Right lobe of liver (tissue), 6 donors: ENCODE results near the gene ZFP64. TPM values are rescaled to one million over a fixed set of nuclear protein-coding genes. Genes with fewer than 3 reads are reported as not detected.

Experiments
- ATAC-seq, 4 donors: fragments of 200-7000 bp; cut with Tn5 transposase; one replicate each; pipeline ENCODE4 v1.9.1; 2020; ENCODE audit warnings: mild to moderate bottlenecking in 4 of 4, moderate library complexity in 4 of 4
- DNase-seq, 3 donors: peaks; one replicate each; pipeline ENCODE4 v3.0.0-alpha.2; 2020
- H3K27ac ChIP-seq, 3 donors: fragments of 200-600 bp; one replicate each; pipeline ENCODE4 v1.8.0; 2022
- H3K27me3 ChIP-seq, 2 donors: fragments of 200-600 bp; one replicate each; pipeline ENCODE4 v1.8.0; 2022
- H3K36me3 ChIP-seq, 4 donors: fragments of 200-600 bp; sonication (generic) in 1 of 4; one replicate each; pipeline versions ENCODE4 v1.5.1 to v1.8.0; 2017 to 2022; ENCODE audit warnings: control low read depth in 1 of 4
- H3K4me1 ChIP-seq, 4 donors: fragments of 200-600 bp; sonication (generic) in 1 of 4; one replicate each; pipeline versions ENCODE4 v1.5.1 to v1.8.0; 2017 to 2022; ENCODE audit warnings: control low read depth in 1 of 4
- H3K4me3 ChIP-seq, 3 donors: fragments of 200-600 bp; one replicate each; pipeline ENCODE4 v1.8.0; 2022
- H3K9me3 ChIP-seq, 4 donors: fragments of 200-600 bp; sonication (generic) in 1 of 4; one replicate each; pipeline versions ENCODE4 v1.5.1 to v1.8.0; 2017 to 2022; ENCODE audit warnings: control low read depth in 1 of 4
- CTCF ChIP-seq, 4 donors: fragments of 200-600 bp in 3 of 4; fragments of 450-650 bp in 1 of 4; IDR thresholded peaks; one replicate each; pipeline versions ENCODE4 v1.5.1 to v1.8.0; 2016 to 2022; ENCODE audit warnings: antibody characterized with exemption in 4 of 4, mild to moderate bottlenecking in 2 of 4
- POLR2A ChIP-seq: fragments of 450-650 bp; IDR thresholded peaks from one replicate; pipeline ENCODE4 v1.6.1; 2017; ENCODE audit warnings: antibody characterized with exemption, mild to moderate bottlenecking
- WGBS: methylation state at CpG from one replicate; pipeline ENCODE4 v1.1.6; 2018; ENCODE audit warnings: low coverage, low lambda C conversion rate; ENCODE audit not compliant: insufficient coverage; ENCODE audit errors: missing lambda C conversion rate; 5-methylcytosine and 5-hydroxymethylcytosine counted together
- intact Hi-C, 2 donors: fragments of 100-400 bp; cut with DNase I; formaldehyde crosslinking; loops; one replicate each; pipeline versions ENCODE4 v1.11.2 to v1.14.1; 2022
- total RNA-seq, 6 experiments: library from RNA; depleted of rRNA in 2 of 6; stranded (reverse); fragments of >200 nt in 2 of 6; fragmentation: NEBNext Ultra II Directional in 3 of 6; extraction: Animal tissue kit (Norgen Biotek cat#: 25700) in 3 of 6; gene quantifications; one replicate each; pipeline versions ENCODE4 v1.1.0 to v1.2.4, GENCODE V29; 2016 to 2023
- donor health status: DM: no; HTN: yes; CAD: no.
- donor health status: DM: no; HTN: no; CAD: no.
- donor health status: DM: no; HTN: no; CAD: no.
- donor health status: DM: no; HTN: yes; CAD: no.
- donor health status: DM: no; HTN: yes; CAD: no.

Gene ZFP64
- total RNA-seq, 6 experiments from 2014 or later, result 6.0 to 11.6 (median 7.2) TPM

GRCh38 chr20:52160049-52160570, 31.5 kb downstream of the ZFP64 start:
- Histone ChIP-seq H3K27ac (no peak overlapping the region), H3K27me3 (no peaks in the 10 kb centered on the region), H3K36me3 (peaks cover 0 to 14% (median 7%) of the 10 kb centered on the region in 4 donors), H3K4me3 (no peak overlapping the region), H3K4me1 (no peaks in the 10 kb centered on the region), H3K9me3 (no peaks in the 10 kb centered on the region)
- no peak for TF ChIP-seq POLR2A
- TF ChIP-seq CTCF (IDR thresholded peaks at IDR 0.05), result no peak
- 91% methylated on average over 5 of the region's 18 CpGs for WGBS
- ATAC-seq (no peak), DNase-seq (no peak)
- intact Hi-C loops, result no loop called here

DNA sequence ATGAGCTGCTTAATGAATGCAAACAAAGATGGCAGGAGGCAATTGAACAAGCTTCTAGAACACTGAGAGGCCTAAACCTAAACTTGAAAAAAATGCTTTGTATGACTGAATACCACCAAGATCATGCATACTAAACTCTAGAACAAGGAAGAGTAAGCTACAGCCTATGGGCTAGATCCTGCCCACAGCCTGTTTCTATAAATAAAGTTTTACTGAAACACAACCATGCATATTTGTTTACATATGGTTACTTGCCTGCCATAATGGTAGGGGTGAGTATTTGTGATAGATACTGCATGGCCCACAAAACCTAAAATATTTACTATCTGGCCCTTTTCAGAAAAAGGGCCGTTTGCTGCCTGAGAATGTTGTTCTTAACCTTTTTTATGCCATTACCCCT, 37.0 kb downstream of the ZFP64 start:
- Histone ChIP-seq H3K36me3 (peaks cover 0 to 16% (median 1%) of the 10 kb centered on the region in 4 donors), H3K4me1 (no peaks in the 10 kb centered on the region), H3K9me3 (no peaks in the 10 kb centered on the region), H3K27ac (no peak overlapping the region), H3K4me3 (no peak overlapping the region), H3K27me3 (no peaks in the 10 kb centered on the region)
- TF ChIP-seq CTCF (IDR thresholded peaks at IDR 0.05), result no peak
- no peak for TF ChIP-seq POLR2A
- no peak for ATAC-seq
- DNase-seq, result no peak
- intact Hi-C loops, result no loop called here
- WGBS, result 61% methylated on average over 1 of the region's 1 CpG

- ATAC-seq, result no peak
- Histone ChIP-seq H3K27me3 (no peaks in the 10 kb centered on the region), H3K4me1 (no peaks in the 10 kb centered on the region), H3K27ac (no peak overlapping the region), H3K36me3 (peaks cover 0 to 11% (median 0%) of the 10 kb centered on the region in 4 donors), H3K9me3 (no peaks in the 10 kb centered on the region), H3K4me3 (no peak overlapping the region)
- DNase-seq, result no peak
- TF ChIP-seq CTCF (IDR thresholded peaks at IDR 0.05) (no peak), POLR2A (no peak)
- intact Hi-C loops, result no loop called here
- 83% methylated on average over 7 of the region's 7 CpGs for WGBS
Observed at GRCh38 chr20:52153896-52154295, 37.7 kb downstream of the ZFP64 start.

- WGBS, result 100% methylated on average over 1 of the region's 19 CpGs
- intact Hi-C loops, result no loop called here
- ATAC-seq (no peak), DNase-seq (no peak)
- no peak for TF ChIP-seq POLR2A
- TF ChIP-seq CTCF (IDR thresholded peaks at IDR 0.05), result no peak
- no peaks in the 10 kb centered on the region for H3K9me3 ChIP-seq
- no peak overlapping the region for H3K4me3 ChIP-seq
- H3K4me1 ChIP-seq, result no peaks in the 10 kb centered on the region
- H3K36me3 ChIP-seq, result peaks cover 0 to 7% (median 0%) of the 10 kb centered on the region in 4 donors
- H3K27ac ChIP-seq, result no peak overlapping the region
- no peaks in the 10 kb centered on the region for H3K27me3 ChIP-seq
Observed at GRCh38 chr20:52152921-52153320, 38.7 kb downstream of the ZFP64 start.

DNA sequence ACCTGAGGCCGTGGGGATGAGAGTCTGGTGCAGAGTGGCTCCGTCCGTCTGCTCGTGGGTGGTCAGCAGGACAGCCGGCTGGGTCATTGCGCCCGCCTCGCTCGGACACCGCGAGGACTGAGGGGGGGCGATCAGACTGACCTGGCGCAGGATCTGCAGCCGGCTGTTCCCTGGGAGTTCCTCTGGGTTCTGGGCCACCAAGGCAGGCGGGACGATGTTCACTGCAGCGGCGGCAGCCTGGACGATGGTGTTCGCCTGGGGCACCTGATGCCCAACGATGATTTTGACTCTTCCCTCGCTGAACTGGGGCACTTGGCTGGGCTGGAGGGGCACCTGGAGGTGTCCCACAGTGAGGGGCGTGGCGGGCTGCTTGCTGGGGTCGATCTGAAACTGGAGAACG, 39.2 kb downstream of the ZFP64 start:
- H3K4me3 ChIP-seq, result no peak overlapping the region
- ATAC-seq (no peak), DNase-seq (no peak)
- no peak overlapping the region for H3K27ac ChIP-seq
- no peaks in the 10 kb centered on the region for H3K9me3 ChIP-seq
- TF ChIP-seq POLR2A (no peak), CTCF (IDR thresholded peaks at IDR 0.05) (no peak)
- H3K4me1 ChIP-seq, result no peaks in the 10 kb centered on the region
- 81% methylated on average over 6 of the region's 26 CpGs for WGBS
- H3K27me3 ChIP-seq, result no peaks in the 10 kb centered on the region
- intact Hi-C loops, result no loop called here
- peaks cover 0 to 7% (median 0%) of the 10 kb centered on the region in 4 donors for H3K36me3 ChIP-seq
